Fibroblast of pulmonary artery (primary cell): ENCODE results near the gene P2RX3.
"Not testable (repeated sequence)": the region's sequence is repeated elsewhere in the genome, so short reads cannot be mapped to it uniquely, and the experiment has no call there.

ENCODE experiments used
- DNase-seq: peaks from one replicate; pipeline ENCODE4 v3.0.0-alpha.2; 2010; ENCODE audit warnings: low read depth
- H3K4me3 ChIP-seq: replicated peaks from 2 replicates; pipeline ENCODE4 v1.5.1; 2011; ENCODE audit warnings: low read depth, mild to moderate bottlenecking, control low read depth, low read length, moderate library complexity
- TF ChIP-seq, protein P1 (sequence below): IDR thresholded peaks from 2 replicates; pipeline ENCODE4 v1.5.1; 2011; ENCODE audit warnings: mild to moderate bottlenecking, control low read depth, low read length, inconsistent platforms; ENCODE audit errors: missing control alignments

The P2RX3 gene

DNA sequence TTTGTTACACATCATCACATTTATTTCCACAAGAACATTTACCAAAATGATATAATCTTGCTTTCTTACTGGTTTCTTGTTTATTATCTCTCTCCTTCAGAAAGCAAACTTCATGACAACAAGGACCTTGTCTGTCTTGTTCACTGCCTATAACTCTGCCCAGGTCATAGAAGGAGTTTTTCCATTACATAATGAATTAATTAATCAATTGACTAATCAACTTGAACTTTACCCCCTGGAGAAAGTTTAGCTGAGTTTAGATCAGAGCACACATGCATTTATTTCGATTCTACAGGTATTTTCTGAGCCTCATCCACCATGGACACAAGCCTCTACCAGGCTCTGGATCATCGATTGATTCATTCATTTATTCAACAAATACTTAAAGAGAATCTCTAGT is 58.6 kb downstream of the P2RX3 start:
- no peak overlapping the region for H3K4me3 ChIP-seq
- TF ChIP-seq, protein P1, sequence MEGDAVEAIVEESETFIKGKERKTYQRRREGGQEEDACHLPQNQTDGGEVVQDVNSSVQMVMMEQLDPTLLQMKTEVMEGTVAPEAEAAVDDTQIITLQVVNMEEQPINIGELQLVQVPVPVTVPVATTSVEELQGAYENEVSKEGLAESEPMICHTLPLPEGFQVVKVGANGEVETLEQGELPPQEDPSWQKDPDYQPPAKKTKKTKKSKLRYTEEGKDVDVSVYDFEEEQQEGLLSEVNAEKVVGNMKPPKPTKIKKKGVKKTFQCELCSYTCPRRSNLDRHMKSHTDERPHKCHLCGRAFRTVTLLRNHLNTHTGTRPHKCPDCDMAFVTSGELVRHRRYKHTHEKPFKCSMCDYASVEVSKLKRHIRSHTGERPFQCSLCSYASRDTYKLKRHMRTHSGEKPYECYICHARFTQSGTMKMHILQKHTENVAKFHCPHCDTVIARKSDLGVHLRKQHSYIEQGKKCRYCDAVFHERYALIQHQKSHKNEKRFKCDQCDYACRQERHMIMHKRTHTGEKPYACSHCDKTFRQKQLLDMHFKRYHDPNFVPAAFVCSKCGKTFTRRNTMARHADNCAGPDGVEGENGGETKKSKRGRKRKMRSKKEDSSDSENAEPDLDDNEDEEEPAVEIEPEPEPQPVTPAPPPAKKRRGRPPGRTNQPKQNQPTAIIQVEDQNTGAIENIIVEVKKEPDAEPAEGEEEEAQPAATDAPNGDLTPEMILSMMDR = no peak
- no peak for DNase-seq

DNA sequence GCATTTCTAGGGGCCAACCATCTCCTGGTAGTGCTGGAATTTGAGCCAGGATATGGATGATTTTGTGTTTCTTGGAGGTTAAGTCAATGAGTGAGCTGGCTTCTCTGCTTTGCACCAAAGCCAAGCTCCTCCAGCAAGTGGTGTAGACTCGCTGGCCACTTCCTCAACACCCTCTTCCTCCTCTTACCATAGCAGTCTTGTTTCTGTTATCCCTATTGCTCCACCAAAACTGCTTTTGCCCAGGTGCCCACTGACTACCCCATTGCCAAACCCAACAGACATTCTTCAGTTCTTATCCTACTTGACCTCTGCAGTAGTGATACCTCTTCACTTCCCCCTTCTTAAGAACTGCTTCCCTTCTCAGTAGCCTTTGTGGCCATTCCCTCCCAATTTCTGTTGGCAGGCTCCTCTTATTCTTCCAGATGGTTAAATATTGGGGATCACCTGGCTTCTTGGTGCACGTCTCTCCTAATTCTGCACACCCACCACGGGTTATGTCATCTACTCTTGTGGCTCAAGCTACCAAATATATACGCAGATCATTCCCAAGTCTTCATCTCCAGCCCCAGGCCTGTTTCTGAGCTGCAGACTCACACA is 59.3 kb downstream of the P2RX3 start:
- no peak for DNase-seq
- H3K4me3 ChIP-seq = no peak overlapping the region
- TF ChIP-seq, protein P1 = no peak

DNA sequence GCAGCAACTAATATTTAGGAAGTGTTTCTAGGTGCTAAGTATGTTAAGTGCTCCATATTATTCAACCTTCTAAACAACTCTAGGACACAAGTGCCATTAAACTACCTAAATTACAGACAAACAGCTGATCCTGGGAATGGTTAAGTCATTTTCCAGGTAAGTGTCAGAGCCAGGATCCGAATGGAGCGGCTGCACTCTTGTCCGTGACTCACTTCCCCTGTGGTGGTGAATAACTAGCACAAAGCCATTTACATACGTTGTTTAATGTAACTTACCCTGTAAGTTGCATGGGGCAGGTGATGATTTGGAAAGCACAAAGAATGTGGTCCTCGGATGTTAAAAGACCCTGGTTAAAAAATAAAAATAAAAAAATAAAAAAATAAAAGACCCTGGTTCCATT is 61.1 kb downstream of the P2RX3 start:
- DNase-seq = no peak
- H3K4me3 ChIP-seq = no peak overlapping the region
- TF ChIP-seq, protein P1 = no peak

DNA sequence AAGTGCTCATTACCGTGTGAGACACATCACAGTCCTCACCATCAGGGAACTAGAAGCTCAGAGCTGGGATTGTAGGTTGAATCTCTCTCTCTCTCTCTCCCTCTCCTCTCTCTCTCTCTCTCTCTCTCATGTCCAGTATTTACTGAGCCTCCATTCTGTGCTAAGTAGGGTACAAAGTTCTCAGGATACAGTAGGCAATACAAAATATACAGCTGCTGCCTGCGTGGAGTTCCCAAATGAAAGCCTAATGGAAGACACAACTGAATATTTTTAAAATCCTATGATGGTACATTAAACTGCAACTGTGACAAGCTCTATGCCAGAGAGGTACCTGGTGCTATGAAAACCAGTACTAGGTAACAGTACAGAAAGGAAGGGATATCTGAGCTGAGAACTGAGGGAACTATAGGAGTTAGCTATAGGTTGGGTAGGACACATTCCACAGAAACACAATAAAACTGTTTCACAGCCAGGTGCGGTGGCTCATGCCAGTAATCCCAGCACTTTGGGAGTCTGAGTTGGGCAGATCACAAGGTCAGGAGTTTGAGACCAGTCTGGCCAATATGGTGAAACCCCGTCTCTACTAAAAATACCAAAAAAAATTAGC is 61.9 kb downstream of the P2RX3 start:
- DNase-seq = no peak
- TF ChIP-seq, protein P1 = no peak
- H3K4me3 ChIP-seq = no peak overlapping the region

DNA sequence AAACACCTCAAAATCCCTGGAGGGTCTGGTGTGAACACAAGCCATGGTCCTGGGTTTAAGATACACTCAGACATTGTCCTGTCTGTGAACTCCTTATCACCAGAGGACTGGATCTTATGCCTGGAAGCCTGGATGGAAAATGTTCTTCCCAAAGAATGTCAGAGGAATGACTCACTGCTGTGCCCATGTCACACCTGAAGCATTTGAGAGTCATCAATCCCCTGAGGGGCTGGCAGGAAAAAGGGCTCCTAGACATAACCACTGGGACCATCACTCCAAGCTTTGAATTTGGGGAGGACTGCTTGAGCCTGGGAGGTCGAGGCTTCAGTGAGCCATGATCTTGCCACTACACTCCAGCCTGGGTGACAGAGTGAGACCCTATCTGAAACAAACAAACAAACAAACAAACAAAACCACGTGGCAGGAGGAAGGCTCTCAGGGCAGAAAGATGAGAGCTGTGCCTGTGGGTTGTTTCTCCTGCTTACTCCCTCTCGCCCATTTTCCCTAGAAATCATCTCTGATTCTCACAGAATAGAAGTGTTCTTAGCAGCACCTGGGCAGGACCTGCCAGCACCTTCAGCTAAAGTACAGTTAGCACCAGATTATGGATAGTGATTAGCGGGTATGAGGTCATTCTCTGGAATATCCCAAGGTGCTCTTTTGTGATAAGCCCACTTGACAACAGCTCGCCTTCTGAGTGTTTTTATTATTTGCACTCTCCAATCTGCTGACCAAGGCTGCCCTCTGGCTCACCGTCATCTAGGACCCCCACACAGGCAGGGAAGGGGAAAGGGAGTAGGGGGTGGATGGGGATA is 64.2 kb downstream of the P2RX3 start:
- DNase-seq = no peak
- TF ChIP-seq, protein P1 = no peak
- H3K4me3 ChIP-seq = no peak overlapping the region

DNA sequence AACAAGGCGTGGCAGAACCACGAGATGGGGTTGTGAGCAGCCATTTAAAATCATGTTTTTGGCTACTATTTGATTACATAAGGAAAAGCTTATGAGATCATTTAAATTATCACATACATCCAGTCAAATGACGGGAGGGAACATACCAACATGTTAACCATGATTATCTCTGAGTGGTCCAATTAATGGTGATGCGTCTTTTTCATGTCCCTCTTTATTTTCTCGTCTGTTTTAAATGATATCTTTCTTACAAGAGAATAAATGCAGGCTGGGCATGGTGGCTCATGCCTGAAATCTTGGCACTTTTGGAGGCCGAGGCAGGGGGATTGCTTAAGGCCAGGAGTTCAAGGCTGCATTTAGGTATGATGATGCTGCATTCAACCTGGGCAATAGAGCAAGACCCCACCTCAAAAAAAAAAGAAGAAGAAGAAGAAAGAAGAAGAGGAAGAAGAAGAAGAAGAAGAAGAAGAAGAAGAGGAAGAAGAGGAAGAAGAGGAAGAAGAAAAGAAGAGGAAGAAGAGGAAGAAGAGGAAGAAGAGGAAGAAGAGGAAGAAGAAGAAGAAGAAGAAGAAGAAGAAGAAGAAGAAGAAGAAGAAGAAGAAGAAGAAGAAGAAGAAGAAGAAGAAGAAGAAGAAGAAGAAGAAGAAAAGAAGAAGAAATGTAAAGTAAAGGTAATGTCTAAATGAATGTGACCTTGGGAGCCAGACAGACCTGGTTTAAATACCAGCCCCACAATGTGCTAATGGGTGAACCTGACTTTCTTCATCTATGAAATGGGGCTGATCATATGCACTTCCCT is 65.0 kb downstream of the P2RX3 start:
- DNase-seq, H3K4me3 ChIP-seq: not testable (repeated sequence)

DNA sequence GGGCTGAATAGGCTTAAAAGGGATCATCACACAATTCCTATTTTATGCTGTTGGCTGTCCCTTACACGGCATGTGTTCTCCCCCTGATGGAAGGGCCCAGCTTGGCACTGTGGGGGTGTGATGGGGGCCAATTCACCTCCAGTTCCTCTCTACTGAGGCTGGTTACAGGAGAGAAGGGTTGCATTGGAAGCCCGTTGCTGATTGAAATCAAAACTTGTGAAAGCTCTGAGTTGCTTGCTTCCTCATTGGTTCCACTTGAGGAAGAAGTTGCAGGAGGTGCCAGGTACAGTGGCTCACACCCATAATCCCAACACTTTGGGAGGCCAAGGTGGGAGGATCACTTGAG is 65.6 kb downstream of the P2RX3 start:
- no peak for DNase-seq
- no peak overlapping the region for H3K4me3 ChIP-seq
- TF ChIP-seq, protein P1 = no peak
